HG02759 (cell line): ENCODE results near the gene ANO1.
"Not testable (repeated sequence)": the region's sequence is repeated elsewhere in the genome, so short reads cannot be mapped to it uniquely, and the experiment has no call there.

Experiments
- ATAC-seq: cut with Tn5 transposase; IDR thresholded peaks from one replicate; pipeline ENCODE4 v1.9.1; 2021; ENCODE audit warnings: mild to moderate bottlenecking, moderate library complexity; ENCODE audit not compliant: unreplicated experiment

The ANO1 gene

GRCh38 chr11:70078095-70078780 is at the start of gene ANO1:
Gene ANO1 (plus strand): TSS chr11:70078317. CDS start chr11:70078607, 290 bp downstream.
- no peak for ATAC-seq

- ATAC-seq = no peak
These were observed 48.8 kb upstream of the ANO1 start for GRCh38 chr11:70029115-70029860.

- ATAC-seq = no peak
These were observed 48.2 kb upstream of the ANO1 start for GRCh38 chr11:70029861-70030380.

GRCh38 chr11:70030412-70030811 is 47.7 kb upstream of the ANO1 start:
- no peak for ATAC-seq

GRCh38 chr11:70031631-70032469 is 46.3 kb upstream of the ANO1 start:
- ATAC-seq = no peak

GRCh38 chr11:70032470-70032795 is 45.7 kb upstream of the ANO1 start:
- ATAC-seq = no peak

GRCh38 chr11:70032943-70033710 is 45.0 kb upstream of the ANO1 start:
- ATAC-seq = no peak

- no peak for ATAC-seq
These were observed 44.4 kb upstream of the ANO1 start for GRCh38 chr11:70033711-70034070.

- ATAC-seq = no peak
These were observed 43.3 kb upstream of the ANO1 start for GRCh38 chr11:70034740-70035365.

- ATAC-seq = not testable (repeated sequence)
These were observed 42.5 kb upstream of the ANO1 start for GRCh38 chr11:70035665-70036064.

- ATAC-seq = no peak
These were observed 40.9 kb upstream of the ANO1 start for GRCh38 chr11:70036971-70037882.

GRCh38 chr11:70038034-70038834 is 39.9 kb upstream of the ANO1 start:
- ATAC-seq = no peak

- ATAC-seq = no peak
These were observed 37.7 kb upstream of the ANO1 start for GRCh38 chr11:70040452-70040851.

GRCh38 chr11:70040869-70041501 is 37.1 kb upstream of the ANO1 start:
- no peak for ATAC-seq

- no peak for ATAC-seq
These were observed 34.6 kb upstream of the ANO1 start for GRCh38 chr11:70043482-70043881.

- no peak for ATAC-seq
These were observed 32.0 kb upstream of the ANO1 start for GRCh38 chr11:70046089-70046488.

GRCh38 chr11:70048279-70049024 is 29.7 kb upstream of the ANO1 start:
- no peak for ATAC-seq
